NK-92 (cell line): ENCODE measurements around the gene FMO2.

Source experiments
- DNase-seq: peaks from one replicate; lab custom pipeline; 2025; ENCODE audit not compliant: unreplicated experiment; lab: John Stamatoyannopoulos, UW

The FMO2 gene, protein sequence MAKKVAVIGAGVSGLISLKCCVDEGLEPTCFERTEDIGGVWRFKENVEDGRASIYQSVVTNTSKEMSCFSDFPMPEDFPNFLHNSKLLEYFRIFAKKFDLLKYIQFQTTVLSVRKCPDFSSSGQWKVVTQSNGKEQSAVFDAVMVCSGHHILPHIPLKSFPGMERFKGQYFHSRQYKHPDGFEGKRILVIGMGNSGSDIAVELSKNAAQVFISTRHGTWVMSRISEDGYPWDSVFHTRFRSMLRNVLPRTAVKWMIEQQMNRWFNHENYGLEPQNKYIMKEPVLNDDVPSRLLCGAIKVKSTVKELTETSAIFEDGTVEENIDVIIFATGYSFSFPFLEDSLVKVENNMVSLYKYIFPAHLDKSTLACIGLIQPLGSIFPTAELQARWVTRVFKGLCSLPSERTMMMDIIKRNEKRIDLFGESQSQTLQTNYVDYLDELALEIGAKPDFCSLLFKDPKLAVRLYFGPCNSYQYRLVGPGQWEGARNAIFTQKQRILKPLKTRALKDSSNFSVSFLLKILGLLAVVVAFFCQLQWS

GRCh38 chr1:171185091-171185490, at the start of gene FMO2:
TSS of gene FMO2 (plus strand) at chr1:171185300. CDS start at chr1:171185714, 414 bp downstream.
- no peak for DNase-seq

DNA sequence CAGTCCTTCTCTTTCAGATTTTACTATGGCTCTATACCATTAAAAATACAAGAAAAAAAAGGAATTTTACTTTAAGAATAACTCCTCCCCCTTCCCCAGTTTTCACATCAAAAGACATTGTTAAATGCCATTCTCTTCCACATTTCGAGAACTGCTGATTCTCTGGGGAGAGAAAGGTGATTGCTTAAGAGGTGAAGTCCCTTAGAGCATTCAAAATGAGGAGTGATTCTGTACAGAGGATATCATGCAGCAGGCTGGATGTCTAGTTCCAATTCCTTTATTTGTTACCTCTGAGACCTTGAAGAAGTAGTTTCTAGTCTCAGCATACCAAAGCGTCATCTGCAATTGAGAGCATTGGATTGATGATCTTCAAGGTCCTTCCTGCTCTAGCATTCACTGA, 47.5 kb upstream of the FMO2 start:
- DNase-seq: no peak

- DNase-seq: no peak
These were observed 46.1 kb upstream of the FMO2 start for GRCh38 chr1:171138980-171139379.

GRCh38 chr1:171139890-171140289, 45.2 kb upstream of the FMO2 start:
- DNase-seq: no peak

DNA sequence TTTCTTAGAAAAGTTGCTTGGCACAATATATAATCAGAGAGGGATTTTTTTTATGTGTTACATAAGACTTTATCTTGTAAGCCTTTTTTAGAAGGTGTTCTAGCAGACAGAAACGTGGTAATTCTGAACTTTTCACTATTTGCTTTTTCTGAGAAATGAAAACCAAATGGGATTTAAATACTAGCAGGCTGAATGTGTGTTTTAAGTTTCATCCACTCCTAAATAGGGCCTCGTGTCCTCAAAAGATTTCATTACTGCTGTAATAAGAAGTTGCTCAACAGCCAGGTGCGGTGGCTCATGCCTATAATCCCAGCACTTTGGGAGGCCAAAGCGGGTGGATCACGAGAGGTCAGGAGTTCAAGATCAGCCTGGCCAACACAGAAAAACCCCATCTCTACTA, 44.7 kb upstream of the FMO2 start:
- no peak for DNase-seq

- no peak for DNase-seq
These were observed 44.0 kb upstream of the FMO2 start for GRCh38 chr1:171140956-171141687.

- DNase-seq: no peak
These were observed 43.2 kb upstream of the FMO2 start for GRCh38 chr1:171141688-171142415.

DNA sequence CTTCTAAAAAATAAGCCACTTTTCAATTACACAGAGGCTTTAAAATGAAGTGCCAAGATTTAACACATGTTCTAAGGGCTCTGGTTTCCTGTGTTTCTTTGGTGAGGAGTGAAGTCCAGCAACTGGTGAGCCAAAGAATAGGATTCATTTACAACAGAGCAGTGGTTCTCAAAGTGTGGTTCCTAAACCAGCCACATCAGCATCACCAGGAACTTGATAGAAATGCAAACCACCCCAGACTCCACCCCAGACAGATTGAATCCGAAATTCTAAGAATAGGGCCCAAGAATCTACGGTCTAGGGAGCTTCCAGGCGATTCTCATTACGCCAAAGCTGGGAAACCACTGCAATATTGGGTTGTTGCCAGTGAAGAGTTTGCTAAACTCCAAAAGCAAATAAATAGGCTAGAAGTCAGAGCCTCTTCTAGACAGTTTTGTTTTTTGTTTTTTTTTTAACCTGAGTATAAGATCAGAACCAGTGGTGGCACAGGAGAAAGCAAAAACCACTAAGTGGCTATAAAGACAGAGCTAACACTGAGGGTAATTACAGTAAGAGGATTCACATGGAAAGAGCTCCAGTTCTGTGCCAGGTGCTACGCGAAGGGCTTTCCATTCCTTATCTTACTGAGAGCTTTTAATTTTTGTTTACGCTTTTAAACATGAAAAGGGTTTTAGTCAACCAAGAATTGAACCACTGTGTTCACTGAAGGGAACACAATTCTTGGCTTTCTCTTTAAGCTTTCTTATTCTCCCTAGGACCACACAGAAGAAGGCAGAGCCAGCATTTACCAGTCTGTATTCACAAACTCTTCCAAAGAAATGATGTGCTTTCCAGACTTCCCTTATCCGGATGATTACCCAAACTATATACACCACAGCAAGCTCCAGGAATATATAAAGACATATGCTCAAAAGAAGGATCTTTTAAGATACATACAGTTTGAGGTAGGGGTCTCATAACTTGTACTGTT, 42.4 kb upstream of the FMO2 start:
- DNase-seq: no peak

GRCh38 chr1:171150156-171150555, 34.9 kb upstream of the FMO2 start:
- no peak for DNase-seq

DNA sequence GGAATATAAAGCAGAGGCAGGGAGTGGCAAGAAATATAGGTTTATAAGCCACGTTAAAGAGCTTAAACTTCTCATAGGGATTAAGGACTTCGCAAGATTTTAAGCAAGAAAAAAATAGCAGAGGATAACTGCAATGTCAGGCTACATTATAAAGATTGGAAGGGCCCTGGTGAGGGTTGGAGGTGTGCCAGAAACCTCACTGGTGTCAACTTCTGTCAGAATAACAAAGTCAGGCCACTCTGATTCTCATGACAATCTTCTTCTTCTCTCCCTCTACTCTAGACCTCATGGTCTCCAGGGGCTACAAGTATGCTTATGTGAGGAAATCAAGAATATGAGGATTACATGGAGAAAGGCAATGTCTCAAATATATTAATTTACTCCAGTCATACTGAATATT, 32.6 kb upstream of the FMO2 start:
- no peak for DNase-seq

GRCh38 chr1:171155484-171155883, 29.6 kb upstream of the FMO2 start:
- DNase-seq: no peak

DNA sequence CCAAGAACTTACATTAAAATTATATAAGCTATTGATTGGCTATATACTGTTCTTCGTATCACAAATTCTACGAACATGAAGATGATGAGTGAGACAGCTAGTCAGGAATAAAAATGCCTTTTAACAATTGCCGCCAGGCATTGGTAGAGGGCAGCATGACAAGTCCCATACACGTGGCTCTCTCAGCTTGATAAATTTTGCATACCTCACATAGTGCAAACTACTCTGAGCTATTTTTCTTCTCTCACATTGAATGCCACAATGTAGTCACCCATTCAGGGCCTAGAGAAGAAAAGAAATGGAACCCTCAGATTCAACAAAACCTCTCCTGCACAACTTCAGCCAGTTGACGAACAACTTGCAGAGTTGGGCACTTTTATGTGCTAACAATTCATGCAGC, 27.0 kb upstream of the FMO2 start:
- DNase-seq: no peak

DNA sequence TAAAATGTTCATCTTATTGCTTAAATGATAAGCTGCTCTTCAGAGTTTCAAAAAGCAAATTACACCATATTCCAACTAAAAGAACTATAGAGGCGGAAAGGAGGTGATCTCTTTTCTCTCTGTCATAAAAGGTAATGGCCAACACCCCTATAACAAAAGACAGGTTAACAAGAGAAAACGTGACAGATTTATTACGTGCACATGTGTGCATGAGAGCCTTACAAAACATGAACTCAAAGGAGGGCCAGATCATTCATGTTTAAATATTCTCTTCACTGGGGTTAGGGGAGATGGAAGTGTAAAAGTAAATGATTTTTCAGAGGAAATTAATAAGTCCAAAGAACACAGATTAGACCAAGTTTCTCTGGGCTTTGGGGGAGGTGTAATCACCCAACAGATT, 26.5 kb upstream of the FMO2 start:
- DNase-seq: no peak

- no peak for DNase-seq
These were observed 26.0 kb upstream of the FMO2 start for GRCh38 chr1:171159148-171159547.

GRCh38 chr1:171160211-171160610, 24.9 kb upstream of the FMO2 start:
- no peak for DNase-seq

DNA sequence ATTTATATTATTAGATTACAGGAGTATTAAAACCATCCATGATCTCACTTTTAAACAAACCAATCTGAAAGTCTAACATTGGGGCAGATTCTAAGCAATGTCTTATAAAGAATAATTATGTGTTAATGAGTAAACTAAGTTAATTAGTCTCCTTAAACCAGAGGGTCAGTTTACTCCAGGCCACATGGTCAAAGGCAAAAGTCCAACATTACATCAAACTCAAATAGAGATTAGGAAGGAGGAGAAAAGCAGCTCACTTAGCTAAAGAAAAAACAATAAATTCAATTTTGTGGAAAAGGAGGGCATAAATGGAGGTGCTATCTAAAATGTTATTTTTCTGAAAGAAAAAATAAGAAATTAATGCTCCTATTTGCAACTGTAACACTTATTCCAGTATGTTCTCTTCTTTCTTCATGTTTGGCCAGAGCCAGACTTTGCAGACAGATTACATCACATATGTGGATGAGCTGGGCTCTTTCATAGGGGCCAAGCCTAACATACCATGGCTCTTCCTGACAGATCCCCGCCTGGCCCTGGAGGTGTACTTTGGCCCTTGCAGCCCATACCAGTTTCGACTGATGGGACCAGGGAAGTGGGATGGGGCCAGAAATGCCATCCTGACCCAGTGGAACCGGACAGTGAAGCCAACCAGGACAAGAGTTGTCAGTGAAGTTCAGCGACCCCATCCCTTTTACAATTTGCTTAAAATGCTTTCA, 24.3 kb upstream of the FMO2 start:
- no peak for DNase-seq

DNA sequence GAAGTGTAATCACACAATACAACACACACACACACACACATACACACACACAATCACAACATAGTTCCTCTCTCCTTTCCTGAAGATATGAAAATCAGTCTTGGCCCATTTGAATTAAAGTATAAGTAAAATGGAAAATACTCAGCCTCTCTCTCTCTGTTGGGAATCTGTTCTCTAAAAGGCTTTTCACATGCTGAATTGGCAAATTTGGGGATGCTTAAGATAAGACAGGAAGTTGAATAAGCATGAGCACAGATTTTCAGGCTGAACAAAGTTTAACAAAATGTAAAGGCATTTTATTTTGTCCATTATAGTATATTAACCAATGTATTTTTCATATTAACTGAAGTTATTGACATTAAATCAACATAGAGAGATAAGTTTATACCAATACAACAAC, 23.7 kb upstream of the FMO2 start:
- no peak for DNase-seq

DNA sequence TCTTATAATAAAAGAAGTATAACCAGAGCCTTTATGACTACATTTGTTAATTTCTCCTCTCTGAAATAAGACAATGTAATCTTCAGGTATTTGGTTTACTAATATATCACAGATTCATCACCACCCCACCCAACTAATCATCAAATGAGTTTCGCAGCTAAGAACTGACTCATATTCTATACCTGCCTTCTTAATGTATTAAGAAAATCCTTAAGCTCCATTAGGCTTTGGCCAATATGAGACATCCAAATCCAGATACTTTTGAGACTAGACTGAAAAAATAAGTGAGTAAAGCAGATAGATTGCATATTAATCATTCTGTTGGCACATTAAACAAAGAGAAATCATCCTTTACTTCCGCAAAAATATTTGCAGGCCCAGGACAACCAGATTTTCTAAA, 18.7 kb upstream of the FMO2 start:
- DNase-seq: no peak

DNA sequence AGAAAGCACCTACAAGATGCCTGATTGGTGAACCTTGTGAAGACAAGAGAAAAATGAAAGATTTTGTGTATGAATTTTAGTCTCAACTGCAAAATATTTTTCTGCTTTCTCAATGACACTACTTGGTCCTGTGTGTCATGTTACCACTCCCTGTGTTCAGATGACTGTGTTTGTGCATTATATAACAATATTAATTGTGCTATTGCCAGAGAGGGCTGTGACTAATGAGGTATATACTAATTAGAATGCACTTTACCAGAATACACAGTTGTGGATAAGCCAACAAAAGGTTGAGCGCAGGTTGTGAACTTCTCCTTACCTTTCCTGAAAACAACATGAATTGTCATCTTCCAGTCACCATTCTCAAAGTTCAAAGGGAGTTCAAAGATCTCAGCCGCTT, 17.3 kb upstream of the FMO2 start:
- no peak for DNase-seq

GRCh38 chr1:171172471-171172870, 12.6 kb upstream of the FMO2 start:
- DNase-seq: no peak
